ENCODE results near the gene MED31. TPM values are rescaled to one million over a fixed set of nuclear protein-coding genes. Genes with fewer than 3 reads are reported as not detected.

The MED31 gene
- total and polyA plus RNA-seq, 2 donors (not counting 3 experiments of a cell fraction or from before 2014, with no cell fraction given), result 13.7 to 29.4 TPM

DNA sequence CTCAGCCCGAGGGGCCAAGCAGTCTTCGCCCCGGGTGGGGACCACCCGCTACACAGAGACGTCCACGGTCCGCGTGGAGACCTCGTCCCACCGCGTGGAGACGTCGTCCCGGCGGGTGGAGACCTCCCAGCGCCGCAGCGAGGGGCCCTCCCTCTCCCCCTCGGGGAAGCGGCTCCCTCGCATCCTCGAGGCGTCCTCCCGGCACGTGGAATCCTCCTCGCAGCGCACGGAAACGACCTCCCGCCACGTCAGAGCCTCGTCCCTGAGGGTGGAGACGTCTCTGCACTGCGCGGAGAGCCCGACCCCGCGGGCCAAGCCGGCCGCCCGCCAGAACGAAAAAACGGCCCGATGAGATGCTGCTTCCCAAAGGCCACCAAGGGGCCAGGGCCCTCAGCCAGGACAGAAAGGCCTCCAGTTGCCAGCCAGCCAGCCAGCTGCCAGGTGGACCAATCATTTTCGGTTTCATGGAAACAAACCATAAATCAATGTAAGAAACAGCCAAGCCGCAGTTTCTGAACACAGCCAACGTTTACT, 581 bp upstream of the MED31 start:
- ChIA-PET CTCF (interaction anchor here (1.3 kb wide), 1 partner anchor 259 kb away, joined by 3 read pairs; no protein-coding TSS in a partner anchor), POLR2A (no interaction called here)
- H3K27ac ChIP-seq (ENCODE audit: insufficient read depth, low read depth, low read length), result no peak overlapping the region
- H4K20me1 ChIP-seq (replicated peaks; ENCODE audit: control insufficient read depth, extremely low read depth, insufficient read depth, low read length), result no peaks in the 10 kb centered on the region
- H3K27me3 ChIP-seq (ENCODE audit: control insufficient read depth in 2 of 2, insufficient read depth in 2 of 2, low read length in 2 of 2), result peaks cover 31 to 40% of the 10 kb centered on the region in 2 experiments
- peaks cover 12% of the 10 kb centered on the region for H3K4me1 ChIP-seq (ENCODE audit: control insufficient read depth, extremely low read depth, insufficient read depth, low read length)
- intact Hi-C loops (cut with micrococcal nuclease), result loop anchor here (1.0 to 5.0 kb wide), 3 partner anchors 12 to 360 kb away; partner anchors contain the start of genes KIAA0753 and RNASEK
- DNase-seq (ENCODE audit: low read depth, low spot score) (peak; percentile 49), FAIRE-seq (no peak)
- peak; percentile 66 for TF ChIP-seq EZH2 (IDR thresholded peaks at IDR 0.05; ENCODE audit: borderline replicate concordance, low read depth, low read length, severe bottlenecking)
- TF ChIP-seq JUN (IDR thresholded peaks at IDR 0.05; ENCODE audit: borderline replicate concordance, insufficient read depth, insufficient read length, low read depth), result no peak
- TF ChIP-seq, protein P1, sequence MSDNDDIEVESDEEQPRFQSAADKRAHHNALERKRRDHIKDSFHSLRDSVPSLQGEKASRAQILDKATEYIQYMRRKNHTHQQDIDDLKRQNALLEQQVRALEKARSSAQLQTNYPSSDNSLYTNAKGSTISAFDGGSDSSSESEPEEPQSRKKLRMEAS (IDR thresholded peaks at IDR 0.05; ENCODE audit: insufficient read depth, insufficient read length), result peak; percentile 81
- no peak for TF ChIP-seq POLR2A (IDR thresholded peaks at IDR 0.05; ENCODE audit: low read depth, low read length)
- TF ChIP-seq FOS (IDR thresholded peaks at IDR 0.05; ENCODE audit: borderline replicate concordance, insufficient read depth, low read length), result no peak
- peaks cover 37% of the 10 kb centered on the region for H3K79me2 ChIP-seq (ENCODE audit: control insufficient read depth, insufficient read depth, low read length)
- H3K36me3 ChIP-seq (ENCODE audit: control insufficient read depth in 2 of 2, extremely low read depth in 1 of 2, insufficient read depth in 2 of 2, low read length in 2 of 2), result peaks cover 2 to 8% of the 10 kb centered on the region in 2 experiments
- H3K4me3 ChIP-seq (replicated peaks in 1 of 3; ENCODE audit: insufficient read depth in 1 of 3, low read depth in 1 of 3, low read length in 3 of 3), result peak overlapping the region in 1 of 3 experiments; percentile 94
- H3K9me3 ChIP-seq (replicated peaks; ENCODE audit: control insufficient read depth, insufficient read depth, low read length), result no peaks in the 10 kb centered on the region
- dilution Hi-C loops (cut with MboI; ENCODE audit: extremely low pct_ligation_motif_present, low sequenced_read_pairs), result no loop called here
- no peaks in the 10 kb centered on the region for H3K9me1 ChIP-seq (replicated peaks; ENCODE audit: control insufficient read depth, extremely low read depth, insufficient read depth, low read length)
- H3K9ac ChIP-seq (replicated peaks; ENCODE audit: extremely low read depth, insufficient read depth, low read length), result no peak overlapping the region
- peak overlapping the region; percentile 78 for H2AFZ ChIP-seq (ENCODE audit: low read depth, low read length)
- peak overlapping the region; percentile 8 for H3K4me2 ChIP-seq (ENCODE audit: insufficient read depth, low read length)
- TSS peak; percentile 54 for BruUV-seq (replicated peaks)

DNA sequence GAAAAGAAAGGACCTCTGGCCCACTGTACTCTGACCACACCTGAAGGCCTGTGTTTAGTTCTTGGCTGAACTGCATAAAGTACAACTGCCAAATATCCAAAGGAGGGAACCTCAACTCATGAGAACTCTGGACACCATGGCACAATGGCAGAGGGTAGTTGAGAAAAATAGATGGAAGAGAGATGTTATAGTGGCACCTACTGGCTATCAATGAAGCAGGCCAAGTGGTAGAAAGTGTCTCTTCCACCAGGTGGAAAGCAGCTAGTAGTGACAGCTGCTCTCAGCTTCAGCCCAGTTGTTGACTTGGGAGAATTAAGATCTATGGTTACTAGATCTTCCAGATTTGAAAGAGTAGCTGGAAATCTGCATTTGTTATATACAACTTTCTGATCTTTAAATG, 3.2 kb downstream of the MED31 start:
- no peaks in the 10 kb centered on the region for H3K9me3 ChIP-seq (replicated peaks; ENCODE audit: control insufficient read depth, insufficient read depth, low read length)
- intact Hi-C loops (cut with micrococcal nuclease) (loop anchor here (10.0 kb wide), 2 partner anchors 813 to 1063 kb away; partner anchors contain the start of gene NLRP1), dilution Hi-C loops (cut with MboI; ENCODE audit: extremely low pct_ligation_motif_present, low sequenced_read_pairs) (no loop called here)
- H3K4me2 ChIP-seq (ENCODE audit: insufficient read depth, low read length), result no peak overlapping the region
- no peak overlapping the region for H3K27ac ChIP-seq (ENCODE audit: insufficient read depth, low read depth, low read length)
- no peak overlapping the region for H3K4me3 ChIP-seq (replicated peaks in 1 of 3; ENCODE audit: insufficient read depth in 1 of 3, low read depth in 1 of 3, low read length in 3 of 3)
- H3K36me3 ChIP-seq (ENCODE audit: control insufficient read depth in 2 of 2, extremely low read depth in 1 of 2, insufficient read depth in 2 of 2, low read length in 2 of 2), result peaks cover 5 to 13% of the 10 kb centered on the region in 2 experiments
- no peak overlapping the region for H2AFZ ChIP-seq (ENCODE audit: low read depth, low read length)
- FAIRE-seq (no peak), DNase-seq (ENCODE audit: low read depth, low spot score) (peak; percentile 19)
- no peaks in the 10 kb centered on the region for H4K20me1 ChIP-seq (replicated peaks; ENCODE audit: control insufficient read depth, extremely low read depth, insufficient read depth, low read length)
- no peak overlapping the region for H3K9ac ChIP-seq (replicated peaks; ENCODE audit: extremely low read depth, insufficient read depth, low read length)
- ChIA-PET CTCF (interaction anchor here (0.6 to 1.2 kb wide), 7 partner anchors 31 to 212 kb away, joined by 3 to 13 read pairs (median 4); no protein-coding TSS in a partner anchor), POLR2A (no interaction called here)
- peaks cover 12% of the 10 kb centered on the region for H3K4me1 ChIP-seq (ENCODE audit: control insufficient read depth, extremely low read depth, insufficient read depth, low read length)
- no peaks in the 10 kb centered on the region for H3K9me1 ChIP-seq (replicated peaks; ENCODE audit: control insufficient read depth, extremely low read depth, insufficient read depth, low read length)
- H3K79me2 ChIP-seq (ENCODE audit: control insufficient read depth, insufficient read depth, low read length), result peaks cover 48% of the 10 kb centered on the region
- peaks cover 4 to 10% of the 10 kb centered on the region in 2 experiments for H3K27me3 ChIP-seq (ENCODE audit: control insufficient read depth in 2 of 2, insufficient read depth in 2 of 2, low read length in 2 of 2)
- TF ChIP-seq CTCF (IDR thresholded peaks at IDR 0.05; ENCODE audit: extremely low read depth in 1 of 2, insufficient read depth in 1 of 2, low read depth in 1 of 2, low read length in 2 of 2), result peak in 1 of 2 donors; percentile 35
- TF ChIP-seq GATA2 (IDR thresholded peaks at IDR 0.05; ENCODE audit: insufficient read depth, insufficient read length, low read depth, low read length), result no peak
- TF ChIP-seq, protein P1 (IDR thresholded peaks at IDR 0.05; ENCODE audit: insufficient read depth, insufficient read length), result no peak
- no TSS peak for BruUV-seq (replicated peaks)

Data from endothelial cell of umbilical vein (primary cell).